Activated naive CD8-positive, alpha-beta T cell treated with anti-CD3 and anti-CD28 coated beads, Interleukin-2, amount 50 U/mL, for 24 hours (primary cell): ENCODE data around the gene CDC42BPA.

ENCODE experiments used
- ATAC-seq: fragments of 150-1000 bp; cut with Tn5 transposase; one replicate; pipeline ENCODE4 v1.10.0; 2021
- DNase-seq: peaks from one replicate; pipeline ENCODE4 v3.0.0; 2021
- H3K27ac Mint-ChIP-seq: one replicate; pipeline ENCODE4 v1.8.0; 2021; ENCODE audit warnings: mild to moderate bottlenecking, mixed read lengths
- H3K27me3 Mint-ChIP-seq: one replicate; pipeline ENCODE4 v1.8.0; 2021; ENCODE audit warnings: mixed read lengths
- H3K36me3 Mint-ChIP-seq: one replicate; pipeline ENCODE4 v1.8.0; 2021; ENCODE audit warnings: low read depth, mixed read lengths
- H3K4me1 Mint-ChIP-seq: one replicate; pipeline ENCODE4 v1.8.0; 2021; ENCODE audit warnings: mixed read lengths
- H3K4me3 Mint-ChIP-seq: one replicate; pipeline ENCODE4 v1.8.0; 2021; ENCODE audit warnings: mild to moderate bottlenecking, moderate library complexity, mixed read lengths
- H3K9me3 Mint-ChIP-seq: one replicate; pipeline ENCODE4 v1.8.0; 2021; ENCODE audit warnings: mixed read lengths

Gene CDC42BPA

DNA sequence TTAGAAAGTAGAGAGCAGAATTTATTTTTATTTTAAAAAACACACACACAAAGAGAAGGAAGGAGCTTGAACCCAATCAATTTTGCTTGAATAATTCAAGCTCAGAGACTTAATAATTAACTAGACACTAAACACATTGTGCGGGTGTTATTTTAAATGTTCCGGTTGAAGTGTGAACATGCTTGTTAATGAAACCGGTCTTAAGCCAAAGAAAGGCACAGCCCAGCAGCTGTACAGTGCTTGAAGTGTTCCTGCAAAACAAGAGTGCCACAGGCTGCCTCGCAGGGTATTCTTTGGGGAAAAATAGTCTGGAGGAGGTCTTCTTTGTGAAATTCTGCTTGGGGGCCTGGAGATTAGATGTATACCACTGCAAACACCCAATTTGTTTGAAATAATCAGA, 2.2 kb upstream of the CDC42BPA start:
- H3K4me1 Mint-ChIP-seq, result peaks cover 9% of the 10 kb centered on the region
- H3K36me3 Mint-ChIP-seq, result no peaks in the 10 kb centered on the region
- no peak overlapping the region for H3K4me3 Mint-ChIP-seq
- no peak for DNase-seq
- no peak overlapping the region for H3K27ac Mint-ChIP-seq
- H3K9me3 Mint-ChIP-seq, result peaks cover 9% of the 10 kb centered on the region
- no peak for ATAC-seq
- peaks cover 64% of the 10 kb centered on the region for H3K27me3 Mint-ChIP-seq

DNA sequence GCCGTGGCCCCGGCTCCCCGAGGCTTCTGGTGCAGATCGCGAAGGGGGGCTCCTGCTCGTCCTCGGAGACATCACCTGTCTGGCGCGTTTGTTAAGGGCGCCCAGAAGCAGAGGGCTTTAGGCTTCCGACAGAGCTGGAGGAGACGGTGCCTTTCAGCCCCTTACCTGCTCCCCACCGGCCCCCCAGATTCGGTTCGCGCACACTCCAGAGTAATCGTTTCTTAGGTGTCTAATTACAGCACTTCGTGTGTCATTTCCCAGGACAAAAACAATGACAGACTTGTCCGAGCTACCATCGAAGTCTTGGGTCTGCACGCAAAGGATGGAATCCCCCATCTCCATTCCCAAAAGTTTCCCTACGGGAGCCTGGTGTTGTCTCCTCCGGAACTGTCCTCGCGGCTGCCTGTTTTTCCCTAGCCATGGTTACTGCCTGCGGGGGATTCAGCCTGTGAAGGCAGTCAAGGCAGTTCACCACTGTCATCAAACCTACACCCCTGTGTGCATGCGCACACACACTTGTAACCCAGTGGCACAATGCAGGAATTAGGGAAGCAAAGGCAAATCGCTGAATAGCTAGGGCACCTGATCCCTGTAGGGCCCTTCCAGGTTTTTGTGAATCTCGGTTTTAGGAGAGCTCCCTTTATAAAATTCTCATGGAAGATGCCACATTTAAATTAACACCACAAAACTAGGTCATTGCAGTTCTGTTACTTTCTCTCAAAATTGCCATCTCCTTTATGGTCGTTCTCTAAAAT, 738 bp upstream of the CDC42BPA start:
- ATAC-seq, result no peak
- H3K36me3 Mint-ChIP-seq, result no peaks in the 10 kb centered on the region
- peaks cover 9% of the 10 kb centered on the region for H3K9me3 Mint-ChIP-seq
- H3K4me3 Mint-ChIP-seq, result peak overlapping the region; percentile 58
- H3K27ac Mint-ChIP-seq, result no peak overlapping the region
- no peak for DNase-seq
- peaks cover 9% of the 10 kb centered on the region for H3K4me1 Mint-ChIP-seq
- peaks cover 73% of the 10 kb centered on the region for H3K27me3 Mint-ChIP-seq

DNA sequence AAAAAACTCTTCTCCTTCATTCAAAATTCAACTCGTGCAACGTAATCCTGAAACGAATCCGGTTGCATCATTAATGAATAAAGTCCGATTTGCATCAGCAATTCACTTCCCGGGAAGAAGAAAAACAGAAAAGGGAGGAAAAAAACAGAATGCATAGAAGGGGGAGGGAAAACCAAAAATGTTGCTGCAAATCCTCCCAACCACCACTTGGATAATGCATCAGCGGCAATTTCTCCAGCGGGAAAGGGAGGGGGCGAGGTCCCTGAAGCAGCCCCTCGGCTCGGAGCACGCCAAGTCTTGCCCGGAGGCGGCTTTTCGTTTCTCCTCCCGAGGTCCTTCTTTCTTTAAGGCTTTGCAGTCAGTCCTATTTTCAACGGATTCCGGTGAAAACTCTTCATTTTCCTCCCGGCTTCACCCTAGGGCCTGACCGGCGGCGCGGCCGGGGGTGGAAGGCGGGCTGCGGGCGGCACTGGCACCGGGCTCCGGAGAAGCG, 723 bp downstream of the CDC42BPA start:
- H3K9me3 Mint-ChIP-seq, result peaks cover 9% of the 10 kb centered on the region
- H3K27ac Mint-ChIP-seq, result no peak overlapping the region
- peak overlapping the region; percentile 78 for H3K4me3 Mint-ChIP-seq
- ATAC-seq (no peak), DNase-seq (peak; percentile 14)
- peaks cover 65% of the 10 kb centered on the region for H3K27me3 Mint-ChIP-seq
- H3K36me3 Mint-ChIP-seq, result no peaks in the 10 kb centered on the region
- peaks cover 9% of the 10 kb centered on the region for H3K4me1 Mint-ChIP-seq

DNA sequence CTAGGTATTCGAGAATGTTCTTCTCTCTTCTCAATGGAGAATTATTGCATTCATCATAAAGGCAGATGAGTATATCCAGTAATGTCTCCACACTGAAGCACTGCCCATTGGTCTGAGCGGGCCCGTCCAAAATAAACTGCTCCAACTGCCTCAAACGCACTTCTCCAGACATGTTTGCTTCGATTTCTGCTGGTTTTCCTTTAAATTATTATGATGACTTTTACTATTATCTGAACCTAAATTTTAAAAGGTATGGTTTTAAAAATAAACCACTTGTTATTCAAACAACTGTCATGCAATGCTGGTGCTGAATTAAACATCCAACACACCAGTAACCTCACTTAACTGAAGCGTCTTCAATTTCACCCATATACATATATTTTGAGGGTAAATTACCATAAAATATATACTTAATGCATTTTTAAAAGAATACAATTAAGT, 1.3 kb downstream of the CDC42BPA start:
- DNase-seq (no peak), ATAC-seq (no peak)
- H3K27me3 Mint-ChIP-seq, result peaks cover 60% of the 10 kb centered on the region
- H3K27ac Mint-ChIP-seq, result no peak overlapping the region
- H3K36me3 Mint-ChIP-seq, result no peaks in the 10 kb centered on the region
- peak overlapping the region; percentile 21 for H3K4me3 Mint-ChIP-seq
- peaks cover 9% of the 10 kb centered on the region for H3K9me3 Mint-ChIP-seq
- H3K4me1 Mint-ChIP-seq, result peaks cover 9% of the 10 kb centered on the region

DNA sequence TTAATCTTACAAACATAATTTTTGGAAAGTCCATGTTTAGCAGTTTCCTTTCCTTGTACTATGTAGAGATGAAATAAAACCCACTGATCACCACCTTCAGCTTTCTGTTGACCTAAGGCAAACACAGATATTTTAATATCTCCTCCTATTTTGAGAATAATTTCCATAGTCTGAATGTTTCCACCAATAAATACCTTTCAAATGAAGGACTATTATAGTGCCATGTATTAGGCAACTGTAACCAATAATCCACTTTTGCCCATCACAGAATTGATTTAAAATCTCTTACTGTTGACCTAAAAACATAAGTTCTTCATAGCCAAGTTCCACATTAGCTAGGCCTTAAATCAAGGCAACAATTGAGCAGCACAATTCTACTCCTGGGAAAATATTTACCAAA, 1.8 kb downstream of the CDC42BPA start:
- no peak overlapping the region for H3K27ac Mint-ChIP-seq
- peaks cover 9% of the 10 kb centered on the region for H3K9me3 Mint-ChIP-seq
- peaks cover 60% of the 10 kb centered on the region for H3K27me3 Mint-ChIP-seq
- H3K4me3 Mint-ChIP-seq, result peak overlapping the region; percentile 40
- ATAC-seq, result no peak
- H3K4me1 Mint-ChIP-seq, result peaks cover 9% of the 10 kb centered on the region
- no peaks in the 10 kb centered on the region for H3K36me3 Mint-ChIP-seq
- DNase-seq, result no peak

DNA sequence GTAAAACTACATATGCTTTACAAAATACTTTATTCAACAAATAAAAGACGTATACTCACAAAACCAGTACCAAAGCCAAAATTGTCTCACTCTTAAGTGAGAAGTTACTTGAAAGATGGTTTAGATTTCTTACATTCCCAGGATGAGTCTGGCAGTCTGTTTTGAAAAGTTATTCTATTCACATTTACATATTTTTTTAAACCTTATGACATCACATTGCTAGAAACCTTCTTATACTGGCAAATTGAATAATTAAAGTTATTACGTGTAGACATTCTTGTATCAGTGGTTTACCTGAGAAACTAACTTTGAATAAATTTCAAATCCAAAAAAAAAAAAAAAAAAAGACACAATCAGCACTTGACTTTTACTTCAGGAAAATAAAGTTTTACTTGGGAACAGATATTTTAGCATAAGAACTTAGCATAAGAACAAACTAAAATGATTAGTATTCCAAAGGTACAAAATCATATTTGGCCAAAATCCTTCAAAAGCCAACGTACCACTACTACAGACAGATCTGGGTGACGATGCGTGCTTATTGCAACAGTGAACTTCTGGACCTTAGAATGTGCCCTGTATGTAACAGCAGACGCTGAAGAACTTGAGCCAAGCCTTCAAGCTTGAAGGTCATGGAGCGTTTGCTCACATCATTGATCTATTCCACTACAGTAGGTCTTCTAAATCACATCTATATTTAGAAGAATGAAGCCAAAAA, 2.5 kb downstream of the CDC42BPA start:
- DNase-seq, result no peak
- peak overlapping the region; percentile 40 for H3K4me3 Mint-ChIP-seq
- H3K27me3 Mint-ChIP-seq, result peaks cover 55% of the 10 kb centered on the region

DNA sequence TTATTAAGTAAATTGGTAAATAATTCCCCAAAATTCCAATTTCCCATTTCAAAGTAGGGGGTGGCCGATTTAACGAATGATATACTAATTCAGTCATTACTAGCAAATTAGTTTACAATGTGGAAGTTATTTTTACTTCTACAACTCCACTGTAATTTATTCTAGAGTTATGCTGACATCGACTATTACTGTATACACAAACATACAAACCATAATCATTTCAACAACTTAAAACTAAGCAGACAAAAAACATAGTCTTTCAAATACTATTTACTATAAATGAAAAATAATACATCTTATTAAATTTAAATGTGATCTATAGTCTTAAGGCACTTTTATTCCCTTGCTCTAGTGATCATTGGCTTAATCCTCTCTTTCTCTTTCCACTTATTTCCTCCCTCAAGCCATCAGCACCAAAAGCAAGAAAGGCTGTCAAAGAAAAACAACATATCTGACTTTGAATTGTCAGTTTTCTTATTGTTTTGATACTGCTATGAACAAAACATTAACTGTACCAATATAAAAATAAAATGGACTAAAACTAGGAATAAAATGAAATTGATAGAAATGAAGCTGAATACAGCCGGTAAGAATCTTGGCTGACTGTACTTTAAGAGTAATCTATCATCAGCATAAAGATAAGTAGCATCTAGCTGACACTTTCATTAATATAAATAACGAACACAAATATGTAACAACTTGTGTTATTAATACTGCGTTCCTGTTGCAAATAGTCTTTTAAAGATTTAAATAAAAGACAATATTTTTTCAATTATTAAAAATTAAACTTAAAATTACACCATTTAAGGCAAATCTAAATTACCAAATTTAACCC, 4.1 kb downstream of the CDC42BPA start:
- ATAC-seq, result no peak
- H3K9me3 Mint-ChIP-seq, result peaks cover 9% of the 10 kb centered on the region
- no peak for DNase-seq
- H3K4me3 Mint-ChIP-seq, result no peak overlapping the region
- H3K4me1 Mint-ChIP-seq, result peaks cover 9% of the 10 kb centered on the region
- no peaks in the 10 kb centered on the region for H3K36me3 Mint-ChIP-seq
- H3K27ac Mint-ChIP-seq, result no peak overlapping the region
- peaks cover 41% of the 10 kb centered on the region for H3K27me3 Mint-ChIP-seq

More for the DNA sequence above, 2.5 kb downstream of the CDC42BPA start:
- H3K9me3 Mint-ChIP-seq, result peaks cover 9% of the 10 kb centered on the region
- H3K36me3 Mint-ChIP-seq, result no peaks in the 10 kb centered on the region
- H3K27ac Mint-ChIP-seq, result no peak overlapping the region
- peaks cover 9% of the 10 kb centered on the region for H3K4me1 Mint-ChIP-seq
- no peak for ATAC-seq

DNA sequence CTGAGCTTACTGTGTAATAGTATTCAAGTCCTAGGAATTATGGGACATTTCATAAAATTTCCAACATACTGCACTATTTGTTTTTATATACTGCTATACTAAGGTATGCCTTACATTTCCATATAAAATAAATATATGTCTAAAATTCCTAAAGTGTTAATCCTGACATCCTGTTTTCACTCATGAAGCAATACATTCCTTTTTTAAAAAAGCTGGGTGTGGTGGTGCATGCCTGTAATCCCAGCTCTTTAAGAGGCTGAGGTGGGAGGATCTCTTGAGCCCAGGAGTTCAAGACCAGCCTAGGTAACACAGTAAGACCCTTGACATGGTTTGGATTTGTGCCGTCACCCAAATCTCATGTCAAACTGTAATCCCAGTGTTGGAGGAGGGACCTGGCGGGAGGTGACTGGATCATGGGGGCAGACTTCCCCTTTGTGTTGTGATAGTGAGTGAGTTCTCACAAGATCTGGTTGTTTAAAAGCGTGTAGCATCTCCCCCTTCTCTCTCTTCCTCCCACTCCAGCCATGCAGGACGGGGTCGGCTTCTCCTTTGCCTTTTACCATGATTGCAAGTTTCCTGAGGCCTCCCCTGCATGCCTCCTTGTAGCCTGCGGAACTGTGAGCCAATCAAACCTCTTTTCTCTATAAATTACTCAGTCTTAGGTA, 5.8 kb downstream of the CDC42BPA start:
- H3K27me3 Mint-ChIP-seq, result peaks cover 34% of the 10 kb centered on the region
- DNase-seq (no peak), ATAC-seq (no peak)
- H3K27ac Mint-ChIP-seq, result no peak overlapping the region
- H3K9me3 Mint-ChIP-seq, result peaks cover 9% of the 10 kb centered on the region
- peaks cover 5% of the 10 kb centered on the region for H3K4me1 Mint-ChIP-seq
- no peak overlapping the region for H3K4me3 Mint-ChIP-seq
- H3K36me3 Mint-ChIP-seq, result no peaks in the 10 kb centered on the region

DNA sequence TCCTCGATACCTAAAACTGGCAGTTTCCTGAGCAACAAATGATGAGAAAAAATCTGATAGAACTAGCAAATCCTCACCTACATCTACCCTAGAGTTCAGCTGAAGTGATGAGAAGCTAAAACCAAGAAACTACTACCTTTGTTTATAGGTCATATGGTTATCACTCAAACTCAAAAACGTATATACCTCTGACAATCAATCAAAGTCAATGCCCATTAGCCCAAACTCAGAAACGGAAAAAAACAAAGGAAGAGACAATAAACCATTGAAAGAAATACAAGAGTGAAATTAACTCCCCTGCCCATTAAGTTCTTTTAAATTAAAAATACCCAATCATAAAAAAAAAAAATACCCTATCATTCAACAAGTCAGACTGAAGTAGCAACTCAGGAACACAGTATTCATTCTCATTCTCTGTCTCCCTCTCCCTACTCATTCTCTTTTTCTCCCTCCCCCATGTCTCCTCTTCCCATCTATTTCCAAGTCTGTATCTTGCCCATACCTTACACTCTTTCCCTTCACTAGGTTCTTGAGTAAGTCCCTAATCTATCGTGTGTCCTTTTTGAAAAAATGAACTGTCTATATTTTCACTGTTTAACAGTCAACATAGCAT, 6.8 kb downstream of the CDC42BPA start:
- Mint-ChIP-seq H3K9me3 (peaks cover 8% of the 10 kb centered on the region), H3K27me3 (peaks cover 26% of the 10 kb centered on the region), H3K36me3 (no peaks in the 10 kb centered on the region), H3K4me1 (no peaks in the 10 kb centered on the region), H3K27ac (no peak overlapping the region), H3K4me3 (no peak overlapping the region)
- DNase-seq, result no peak
- no peak for ATAC-seq

DNA sequence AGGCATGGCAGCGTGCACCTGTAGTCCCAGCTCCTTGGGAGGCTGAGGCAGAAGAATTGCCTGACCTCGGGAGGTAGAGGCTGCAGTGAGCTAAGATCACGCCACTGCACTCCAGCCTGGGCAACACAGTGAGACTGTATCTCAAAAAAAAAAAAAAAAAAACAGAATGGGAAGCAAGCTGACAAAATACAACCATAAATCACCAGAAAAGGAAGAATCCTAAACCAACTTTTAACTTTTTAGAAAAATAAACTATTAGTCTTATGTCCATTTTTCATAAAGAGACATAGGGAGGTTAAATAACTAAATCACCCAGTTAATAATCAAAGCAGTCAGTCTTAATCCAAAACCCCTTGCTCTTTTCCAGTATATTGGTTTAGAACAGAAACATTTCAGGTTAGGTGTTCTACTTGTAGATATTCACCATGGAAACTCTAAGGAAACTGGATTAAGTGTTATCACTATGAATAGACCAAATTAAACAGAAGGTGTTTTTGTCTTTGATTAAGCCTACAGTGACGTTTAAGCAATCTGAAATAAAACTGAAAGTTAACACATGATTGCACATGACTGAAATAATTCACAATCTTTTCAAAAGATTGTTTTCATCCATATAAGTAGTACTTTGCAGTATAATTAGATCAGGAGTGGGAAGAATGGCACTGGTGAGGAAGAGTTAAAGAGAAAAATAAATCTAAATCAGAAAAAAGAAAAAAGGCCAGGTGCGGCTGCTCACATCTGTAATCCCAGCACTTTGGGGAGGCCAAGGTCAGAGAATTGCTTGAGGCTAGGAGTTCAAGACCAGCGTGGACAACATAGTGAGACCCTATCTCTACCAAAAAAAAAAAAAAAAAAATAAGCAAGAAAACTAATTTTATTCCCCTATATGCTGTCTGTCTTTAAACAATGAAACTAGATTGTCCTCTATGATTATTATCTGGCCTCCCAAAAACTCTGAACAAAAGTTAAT, 9.6 kb downstream of the CDC42BPA start:
- ATAC-seq (no peak), DNase-seq (no peak)
- no peak overlapping the region for H3K27ac Mint-ChIP-seq
- no peaks in the 10 kb centered on the region for H3K9me3 Mint-ChIP-seq
- H3K4me3 Mint-ChIP-seq, result no peak overlapping the region
- H3K4me1 Mint-ChIP-seq, result no peaks in the 10 kb centered on the region
- H3K27me3 Mint-ChIP-seq, result peaks cover 9% of the 10 kb centered on the region
- H3K36me3 Mint-ChIP-seq, result no peaks in the 10 kb centered on the region

DNA sequence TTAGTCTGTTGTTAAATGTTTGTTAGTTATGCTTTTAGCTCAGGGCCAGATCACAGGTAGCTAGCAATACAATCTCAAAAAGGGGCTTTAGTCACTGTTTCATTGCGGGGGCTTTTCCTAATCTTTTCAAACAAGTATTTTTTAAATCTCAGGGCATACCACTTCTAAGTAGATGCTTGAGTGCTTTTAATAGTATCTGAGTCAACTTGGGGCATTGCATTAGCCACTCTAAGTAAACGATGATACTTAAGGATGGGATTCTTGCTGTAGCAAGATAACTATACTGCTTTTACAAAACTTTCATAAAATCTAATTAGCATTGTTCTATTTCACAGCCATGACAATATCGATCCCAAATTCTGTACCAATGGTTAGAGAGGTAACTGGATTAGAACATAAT, 11.6 kb downstream of the CDC42BPA start:
- Mint-ChIP-seq H3K4me3 (no peak overlapping the region), H3K27ac (no peak overlapping the region), H3K27me3 (peaks cover 8% of the 10 kb centered on the region), H3K9me3 (no peaks in the 10 kb centered on the region), H3K36me3 (no peaks in the 10 kb centered on the region), H3K4me1 (no peaks in the 10 kb centered on the region)
- no peak for DNase-seq
- no peak for ATAC-seq

DNA sequence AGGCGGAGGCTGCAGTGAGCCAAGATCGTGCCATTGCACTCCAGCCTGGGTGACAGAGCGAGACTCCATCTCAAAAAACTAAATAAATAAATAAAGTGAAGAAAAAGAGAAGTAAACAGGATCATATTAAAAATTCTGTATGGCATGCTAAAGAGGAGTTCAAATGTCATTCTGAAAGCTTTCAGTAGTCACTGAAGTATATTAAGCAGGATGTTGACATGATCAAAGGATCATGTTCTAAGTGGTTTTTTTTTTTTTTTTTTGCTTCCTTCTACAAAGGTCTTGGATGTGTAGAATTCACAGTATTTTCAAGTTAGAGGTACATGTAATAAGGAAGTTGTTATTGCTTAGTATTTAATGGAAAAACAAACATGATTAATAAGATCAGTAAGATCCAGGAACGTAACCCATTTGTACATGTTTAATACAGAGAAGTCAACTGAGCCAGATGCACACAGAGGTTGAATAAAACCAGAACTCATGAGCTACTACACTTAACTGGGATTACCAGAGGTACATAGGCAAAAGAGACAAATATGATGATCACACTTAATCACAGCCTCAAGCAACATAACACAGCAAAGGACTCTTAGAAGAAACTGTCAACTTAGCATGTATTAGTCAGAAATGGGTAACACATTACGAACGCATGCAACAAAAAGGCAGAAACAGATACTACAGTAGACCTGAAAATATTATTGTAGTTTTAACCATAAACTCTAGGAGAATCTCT, 12.2 kb downstream of the CDC42BPA start:
- Mint-ChIP-seq H3K27me3 (peaks cover 4% of the 10 kb centered on the region), H3K36me3 (no peaks in the 10 kb centered on the region), H3K4me1 (no peaks in the 10 kb centered on the region), H3K27ac (no peak overlapping the region), H3K4me3 (no peak overlapping the region), H3K9me3 (no peaks in the 10 kb centered on the region)
- ATAC-seq, result no peak
- no peak for DNase-seq
